Muscle of leg (tissue), 11 donors: Measurements from ENCODE around the gene SLC29A3. TPM values are rescaled to one million over a fixed set of nuclear protein-coding genes. Genes with fewer than 3 reads are reported as not detected.

ENCODE experiments used
- DNase-seq: peaks from one replicate; pipeline ENCODE4 v3.0.0; 2013
- H3K27ac ChIP-seq: one replicate; pipeline ENCODE4 v1.5.1; 2013; ENCODE audit warnings: mild to moderate bottlenecking, low read length, control low read depth
- H3K27me3 ChIP-seq: one replicate; pipeline ENCODE4 v1.6.1; 2013; ENCODE audit warnings: low read length; ENCODE audit not compliant: control insufficient read depth, insufficient read depth
- H3K36me3 ChIP-seq: one replicate; pipeline ENCODE4 v1.6.1; 2013; ENCODE audit warnings: low read length; ENCODE audit not compliant: control insufficient read depth, insufficient read depth
- H3K4me1 ChIP-seq: one replicate; pipeline ENCODE4 v1.6.1; 2013; ENCODE audit warnings: low read length; ENCODE audit not compliant: control insufficient read depth, insufficient read depth
- H3K4me3 ChIP-seq: one replicate; pipeline ENCODE4 v1.5.1; 2013; ENCODE audit warnings: low read length, control low read depth
- H3K9me3 ChIP-seq: replicated peaks from 2 replicates; pipeline ENCODE4 v1.6.1; 2013; ENCODE audit warnings: low read depth, low read length; ENCODE audit not compliant: control insufficient read depth
- WGBS: methylation state at CpG from one replicate; pipeline ENCODE4 v1.1.5; 2013; ENCODE audit warnings: missing lambda C conversion rate; ENCODE audit not compliant: insufficient coverage; 5-methylcytosine and 5-hydroxymethylcytosine counted together
- polyA plus RNA-seq, 8 donors: library from polyadenylated mRNA; unstranded; fragments of 120-200 nt; gene quantifications; one replicate each; pipeline versions ENCODE4 v1.2.1 to v1.2.3, GENCODE V29; 2013; ENCODE audit warnings: inconsistent platforms in 1 of 8, low replicate concordance in 1 of 8; ENCODE audit not compliant: insufficient read length in 8 of 8, insufficient read depth in 1 of 8
- total RNA-seq: library from RNA; stranded (reverse); fragments of 120-200 nt; gene quantifications from one replicate; pipeline ENCODE4 v1.2.4, GENCODE V29; 2013

SLC29A3 gene
- total and polyA plus RNA-seq, 9 donors: 1.7 to 5.4 (median 3.8) TPM

DNA sequence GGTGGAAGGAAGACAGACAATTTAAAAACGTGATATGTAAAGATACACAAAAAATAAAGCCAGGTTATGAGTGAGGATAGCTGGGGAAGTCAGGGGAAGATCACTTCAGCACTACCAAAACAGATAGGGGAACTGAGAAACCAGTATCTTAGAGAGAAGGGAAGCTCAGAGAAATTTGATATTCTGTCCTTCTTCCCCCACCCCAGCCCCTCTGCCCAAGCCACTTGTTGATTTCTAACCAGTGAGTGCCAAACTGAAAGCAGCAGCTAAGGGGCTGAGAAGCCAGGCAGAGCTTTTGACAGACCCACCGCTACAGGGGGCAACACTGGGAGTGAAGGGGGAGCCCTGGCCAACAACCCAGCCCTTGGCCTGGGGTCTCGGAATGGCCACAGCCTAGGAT, 9.1 kb upstream of the SLC29A3 start:
- Histone ChIP-seq H3K27ac (no peak overlapping the region), H3K27me3 (peaks cover 2% of the 10 kb centered on the region), H3K36me3 (no peaks in the 10 kb centered on the region), H3K4me3 (no peak overlapping the region), H3K9me3 (peaks cover 3% of the 10 kb centered on the region), H3K4me1 (peaks cover 19% of the 10 kb centered on the region)
- WGBS: 67% methylated on average over 1 of the region's 3 CpGs
- DNase-seq: no peak

DNA sequence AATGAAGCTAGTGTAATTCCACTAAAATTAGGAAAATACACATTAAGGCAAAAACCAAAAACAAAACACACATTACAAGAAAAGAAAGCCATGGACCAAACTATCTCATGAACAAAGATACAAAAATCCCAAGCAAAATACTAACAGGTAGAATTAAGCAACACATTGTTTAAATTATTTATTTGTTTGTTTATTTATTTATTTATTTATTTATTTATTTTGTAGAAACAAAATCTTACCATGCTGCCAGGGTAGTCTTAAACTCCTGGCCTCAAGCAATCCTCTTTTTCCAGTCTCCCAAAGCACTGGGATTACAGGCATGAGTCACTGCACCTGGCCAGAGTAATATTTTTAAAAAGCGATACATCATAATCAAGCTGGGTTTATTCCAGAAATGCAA, 6.8 kb upstream of the SLC29A3 start:
- no peak overlapping the region for H3K27ac ChIP-seq
- H3K4me1 ChIP-seq: peaks cover 24% of the 10 kb centered on the region
- peaks cover 3% of the 10 kb centered on the region for H3K9me3 ChIP-seq
- DNase-seq: no peak
- H3K4me3 ChIP-seq: no peak overlapping the region
- peaks cover 2% of the 10 kb centered on the region for H3K27me3 ChIP-seq
- WGBS: no CpG with 5 or more reads among the region's 1 CpG
- H3K36me3 ChIP-seq: no peaks in the 10 kb centered on the region

DNA sequence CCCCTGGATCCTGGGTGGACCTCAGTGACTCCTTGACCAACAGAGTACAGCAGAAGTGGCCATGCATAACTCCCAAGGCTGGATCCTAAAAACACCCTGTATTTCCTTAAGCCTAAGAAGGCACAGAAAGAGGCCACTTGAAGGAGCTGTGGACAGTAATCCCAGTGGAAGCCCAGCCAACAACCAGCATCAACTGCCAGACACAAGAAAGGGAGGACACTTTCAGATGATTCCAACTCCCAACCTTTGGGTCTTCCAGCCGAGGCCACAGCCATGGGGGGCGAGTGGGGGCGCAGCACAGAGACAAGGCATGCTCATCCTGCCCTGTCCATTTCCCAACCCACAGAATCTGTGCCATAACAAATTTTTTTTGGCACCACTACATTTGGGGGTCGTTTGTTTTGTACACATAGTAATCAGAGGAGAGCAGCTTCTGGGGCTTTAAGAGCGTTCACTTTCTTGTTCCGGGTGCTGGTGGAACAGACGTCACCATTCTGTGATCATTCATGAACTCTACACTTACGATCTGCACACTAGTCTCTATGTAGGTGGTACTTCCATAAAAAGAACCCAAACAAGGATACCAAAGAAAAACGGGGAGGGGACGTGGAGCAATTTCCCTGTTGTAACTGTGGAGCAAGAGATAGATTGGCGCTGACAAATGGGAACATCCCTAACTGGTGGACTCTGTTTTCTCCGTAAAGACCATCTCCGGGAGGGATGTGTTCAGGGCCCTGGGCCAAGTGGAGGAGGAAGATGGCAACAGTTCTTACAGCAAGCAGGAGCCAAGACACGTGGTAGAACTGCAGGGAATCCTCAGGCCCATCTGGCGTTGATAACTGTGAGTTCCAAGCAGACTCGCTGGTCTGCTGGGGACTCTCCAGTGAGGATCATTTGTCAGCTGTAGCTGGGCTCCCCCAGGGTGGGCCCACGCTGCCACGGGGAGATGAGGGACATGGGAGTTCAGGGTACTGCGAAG, 6.0 kb upstream of the SLC29A3 start:
- WGBS: 13% methylated on average over 10 of the region's 19 CpGs
- peaks cover 24% of the 10 kb centered on the region for H3K4me1 ChIP-seq
- peak overlapping the region; percentile 62 for H3K27ac ChIP-seq
- H3K36me3 ChIP-seq: no peaks in the 10 kb centered on the region
- no peak overlapping the region for H3K4me3 ChIP-seq
- H3K27me3 ChIP-seq: peaks cover 2% of the 10 kb centered on the region
- peak; percentile 94 for DNase-seq
- H3K9me3 ChIP-seq: peaks cover 3% of the 10 kb centered on the region

DNA sequence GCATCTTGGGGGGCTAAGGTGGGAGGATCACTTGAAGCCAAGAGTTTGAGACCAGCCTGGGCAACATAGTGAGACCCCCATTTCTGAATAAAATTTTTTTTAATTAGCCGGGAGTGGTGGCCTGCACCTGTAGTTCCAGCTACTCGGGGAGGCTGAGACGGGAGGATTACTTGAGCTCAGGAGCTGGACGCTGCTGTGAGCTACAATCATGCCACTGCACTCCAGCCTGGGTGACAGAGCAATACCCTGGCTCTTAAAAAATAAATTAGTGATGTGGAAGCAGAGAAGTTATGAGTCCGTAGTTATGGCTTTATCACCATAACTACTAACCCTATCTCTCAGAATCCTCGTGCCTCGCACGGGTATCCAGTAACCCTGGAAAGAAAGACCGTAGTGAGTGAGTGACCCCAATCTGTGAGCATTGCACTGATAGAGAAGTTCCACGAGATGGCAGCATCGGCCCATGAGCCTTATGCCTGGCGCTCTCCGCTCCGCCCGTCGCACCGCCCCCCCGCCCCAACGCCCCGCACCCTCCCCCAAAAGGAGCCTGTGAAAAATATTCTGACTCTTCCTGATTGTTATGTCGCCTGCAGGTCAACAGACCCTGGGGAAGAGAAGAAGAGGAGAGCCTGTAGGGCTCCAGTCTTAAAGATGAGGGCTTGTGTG, 4.9 kb upstream of the SLC29A3 start:
- Histone ChIP-seq H3K36me3 (no peaks in the 10 kb centered on the region), H3K9me3 (peaks cover 3% of the 10 kb centered on the region), H3K27ac (peak overlapping the region; percentile 62), H3K4me3 (no peak overlapping the region), H3K27me3 (peaks cover 2% of the 10 kb centered on the region), H3K4me1 (peaks cover 26% of the 10 kb centered on the region)
- DNase-seq: peak; percentile 72
- WGBS: 22% methylated on average over 4 of the region's 21 CpGs

DNA sequence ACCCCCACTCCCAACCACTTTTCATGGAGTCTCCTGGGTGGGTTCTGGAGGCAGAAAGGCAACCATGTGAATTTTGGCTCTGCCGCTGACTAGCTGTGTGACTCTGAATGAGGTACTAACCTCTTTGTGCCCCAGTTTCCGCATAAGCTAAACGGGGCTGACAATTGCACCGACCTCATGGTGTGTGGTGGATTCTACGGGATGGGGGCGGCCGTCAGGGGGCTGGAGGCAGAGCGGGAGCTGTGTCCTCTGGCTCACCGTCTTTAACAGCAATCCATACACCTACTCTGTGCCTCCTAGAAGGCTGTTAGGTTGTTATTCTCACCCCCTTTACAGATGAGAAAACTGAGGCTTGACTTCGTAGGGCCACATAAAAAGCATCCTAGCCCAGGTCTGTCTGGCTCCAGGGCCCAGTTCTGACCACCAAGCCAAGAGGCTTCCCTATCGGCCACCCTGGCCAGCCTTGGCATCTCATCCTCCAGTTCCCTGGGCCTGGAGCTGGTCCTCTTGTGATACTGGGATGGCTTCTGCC, 4.3 kb upstream of the SLC29A3 start:
- DNase-seq: no peak
- Histone ChIP-seq H3K36me3 (no peaks in the 10 kb centered on the region), H3K27me3 (peaks cover 6% of the 10 kb centered on the region), H3K4me1 (peaks cover 29% of the 10 kb centered on the region), H3K4me3 (no peak overlapping the region), H3K9me3 (peaks cover 3% of the 10 kb centered on the region), H3K27ac (no peak overlapping the region)
- WGBS: 44% methylated on average over 5 of the region's 11 CpGs

DNA sequence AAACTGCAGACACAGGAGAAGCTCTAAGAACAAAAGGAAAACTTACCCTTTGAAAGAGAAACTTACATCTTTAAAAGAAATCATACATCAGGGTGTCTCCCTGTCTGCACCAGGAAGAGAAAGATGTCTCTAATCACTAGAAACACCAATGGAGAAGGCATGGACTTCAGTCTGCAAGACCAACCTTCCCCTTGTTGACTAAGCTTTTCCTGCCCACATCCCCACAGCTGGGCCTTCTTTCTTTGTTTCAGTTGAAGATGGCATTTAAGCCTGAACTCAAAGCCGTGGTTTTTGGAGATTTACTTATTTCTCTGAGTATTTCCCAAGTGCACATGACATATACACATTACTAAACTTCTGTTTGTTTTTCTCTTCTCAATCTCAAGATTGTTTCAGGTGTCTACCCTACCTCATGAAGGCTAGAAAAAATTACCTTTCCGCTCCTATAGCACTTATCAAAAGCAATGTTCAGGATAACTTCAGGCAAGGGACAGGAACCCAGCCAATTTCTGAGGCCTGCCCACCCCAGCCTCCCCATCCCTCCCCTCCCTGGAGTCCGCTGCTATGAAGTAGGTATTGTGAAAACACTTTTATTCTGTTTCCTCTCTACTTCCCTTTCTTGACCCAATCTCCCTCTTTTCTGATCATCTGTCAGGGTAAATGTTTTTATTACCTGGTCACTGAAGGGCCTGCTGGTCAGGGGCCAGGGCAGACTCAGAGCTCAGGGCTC, 2.8 kb upstream of the SLC29A3 start:
- WGBS: 71% methylated on average over 2 of the region's 3 CpGs
- Histone ChIP-seq H3K9me3 (no peaks in the 10 kb centered on the region), H3K27me3 (peaks cover 4% of the 10 kb centered on the region), H3K4me3 (no peak overlapping the region), H3K36me3 (no peaks in the 10 kb centered on the region), H3K27ac (no peak overlapping the region), H3K4me1 (peaks cover 37% of the 10 kb centered on the region)
- no peak for DNase-seq

DNA sequence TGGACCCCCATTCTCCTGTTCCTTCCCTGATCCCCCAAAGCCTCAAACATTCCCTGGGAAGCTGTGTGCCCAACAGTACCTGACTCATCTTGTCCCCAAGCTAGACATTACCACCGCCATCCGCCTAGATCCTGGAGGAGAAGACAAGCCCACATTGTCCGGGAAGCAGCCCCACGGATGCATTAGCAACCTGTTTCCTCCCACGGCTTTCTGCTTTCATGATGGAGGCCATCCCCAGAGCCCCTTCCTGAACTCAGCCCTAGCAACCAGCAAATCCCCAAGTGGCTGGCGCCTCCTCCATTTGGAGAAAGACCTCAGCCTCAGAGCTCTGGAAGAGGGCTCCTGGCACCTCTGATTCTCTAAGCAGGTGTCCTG, 2.3 kb upstream of the SLC29A3 start:
- no peak for DNase-seq
- Histone ChIP-seq H3K4me1 (peaks cover 37% of the 10 kb centered on the region), H3K27me3 (peaks cover 4% of the 10 kb centered on the region), H3K36me3 (no peaks in the 10 kb centered on the region), H3K27ac (no peak overlapping the region), H3K9me3 (no peaks in the 10 kb centered on the region), H3K4me3 (no peak overlapping the region)
- 47% methylated on average over 6 of the region's 6 CpGs for WGBS

DNA sequence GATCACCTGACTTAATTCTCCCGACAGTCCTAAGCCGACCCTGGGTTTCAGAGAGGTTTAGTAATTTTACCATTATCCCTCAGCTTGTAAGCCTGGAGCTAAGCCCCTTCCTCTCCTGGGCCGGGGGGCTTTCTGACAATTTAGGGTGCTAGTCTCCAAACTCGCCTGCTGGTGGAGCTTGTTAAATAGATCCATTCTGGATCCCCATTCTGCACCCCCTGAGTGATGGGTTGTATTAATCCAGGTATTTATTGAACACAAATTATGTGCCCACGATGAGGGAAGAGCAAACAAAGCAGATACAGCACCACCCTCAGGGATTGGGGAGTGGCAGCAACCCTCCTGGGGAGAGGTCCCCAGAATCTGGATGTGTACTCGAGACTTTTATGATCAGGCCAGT, 1.3 kb upstream of the SLC29A3 start:
- Histone ChIP-seq H3K36me3 (peaks cover 3% of the 10 kb centered on the region), H3K4me1 (peaks cover 35% of the 10 kb centered on the region), H3K27ac (no peak overlapping the region), H3K4me3 (no peak overlapping the region), H3K27me3 (peaks cover 4% of the 10 kb centered on the region), H3K9me3 (no peaks in the 10 kb centered on the region)
- no CpG with 5 or more reads among the region's 6 CpGs for WGBS
- DNase-seq: no peak

DNA sequence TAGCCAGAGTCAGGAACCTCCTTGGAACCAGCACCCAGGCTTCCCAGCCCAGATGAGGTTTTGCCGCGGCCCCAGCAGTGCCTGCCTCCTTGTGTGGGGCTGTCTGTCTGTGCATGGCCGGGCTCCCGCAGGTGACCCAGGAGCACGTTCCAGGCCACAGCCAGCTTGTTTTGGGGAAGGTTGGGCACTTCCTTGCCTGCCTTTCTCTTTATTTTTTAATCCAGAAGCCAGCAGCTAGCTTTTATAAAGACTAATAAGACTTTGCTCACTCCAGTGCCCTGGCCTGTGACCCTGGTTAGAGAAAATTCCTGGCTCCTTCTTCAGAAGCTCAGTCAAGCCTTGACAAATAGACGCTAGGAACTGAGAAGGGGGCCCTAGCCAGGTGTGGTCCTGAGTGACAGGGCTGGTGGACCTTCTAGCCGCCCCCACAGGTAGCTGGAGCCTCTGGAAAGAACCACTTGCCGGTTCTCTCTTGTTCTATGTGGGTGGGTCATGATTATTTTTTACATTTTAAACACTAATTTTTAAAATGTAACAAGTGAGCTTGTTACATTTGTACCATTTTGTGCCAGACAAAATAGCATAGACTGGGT, 837 bp downstream of the SLC29A3 start:
- WGBS: 7% methylated on average over 3 of the region's 8 CpGs
- peaks cover 19% of the 10 kb centered on the region for H3K4me1 ChIP-seq
- no peak overlapping the region for H3K27ac ChIP-seq
- DNase-seq: no peak
- H3K27me3 ChIP-seq: peaks cover 4% of the 10 kb centered on the region
- peaks cover 16% of the 10 kb centered on the region for H3K36me3 ChIP-seq
- H3K9me3 ChIP-seq: no peaks in the 10 kb centered on the region
- peak overlapping the region; percentile 77 for H3K4me3 ChIP-seq
